Upper lobe of right lung (tissue), 1 donor: ENCODE results near the gene CD27. TPM values are rescaled to one million over a fixed set of nuclear protein-coding genes. Genes with fewer than 3 reads are reported as not detected.

Experiments used
- ATAC-seq: fragments of 200-7000 bp; cut with Tn5 transposase; one replicate; pipeline ENCODE4 v1.9.1; 2020; ENCODE audit warnings: mild to moderate bottlenecking, moderate library complexity
- DNase-seq: peaks from one replicate; pipeline ENCODE4 v3.0.0-alpha.2; 2020
- H3K27ac ChIP-seq: fragments of 200-600 bp; one replicate; pipeline ENCODE4 v1.8.0; 2022
- H3K27me3 ChIP-seq: fragments of 200-600 bp; one replicate; pipeline ENCODE4 v1.8.0; 2022; ENCODE audit warnings: mild to moderate bottlenecking
- H3K36me3 ChIP-seq: fragments of 200-600 bp; one replicate; pipeline ENCODE4 v1.8.0; 2022
- H3K4me1 ChIP-seq: fragments of 200-600 bp; one replicate; pipeline ENCODE4 v1.8.0; 2022
- H3K4me3 ChIP-seq: fragments of 200-600 bp; one replicate; pipeline ENCODE4 v1.8.0; 2022; ENCODE audit warnings: mild to moderate bottlenecking
- H3K9me3 ChIP-seq: fragments of 200-600 bp; one replicate; pipeline ENCODE4 v1.8.0; 2022
- intact Hi-C: fragments of 100-400 bp; cut with DNase I; formaldehyde crosslinking; loops from one replicate; pipeline ENCODE4 v1.11.0; 2022
- total RNA-seq: library from RNA; stranded (reverse); fragmentation: NEBNext Ultra II Directional; extraction: Animal tissue kit (Norgen Biotek cat#: 25700); gene quantifications from one replicate; pipeline ENCODE4 v1.2.1, GENCODE V29; 2021
- TF ChIP-seq, protein P1 (sequence below): fragments of 200-600 bp; IDR thresholded peaks from one replicate; pipeline ENCODE4 v1.8.0; 2022; ENCODE audit warnings: antibody characterized with exemption
- donor health status: DM: no; HTN: yes; CAD: no; lungs with severe emphysema.

The CD27 gene
- total RNA-seq, 1 donor from 2014 or later: 1.5 TPM

DNA sequence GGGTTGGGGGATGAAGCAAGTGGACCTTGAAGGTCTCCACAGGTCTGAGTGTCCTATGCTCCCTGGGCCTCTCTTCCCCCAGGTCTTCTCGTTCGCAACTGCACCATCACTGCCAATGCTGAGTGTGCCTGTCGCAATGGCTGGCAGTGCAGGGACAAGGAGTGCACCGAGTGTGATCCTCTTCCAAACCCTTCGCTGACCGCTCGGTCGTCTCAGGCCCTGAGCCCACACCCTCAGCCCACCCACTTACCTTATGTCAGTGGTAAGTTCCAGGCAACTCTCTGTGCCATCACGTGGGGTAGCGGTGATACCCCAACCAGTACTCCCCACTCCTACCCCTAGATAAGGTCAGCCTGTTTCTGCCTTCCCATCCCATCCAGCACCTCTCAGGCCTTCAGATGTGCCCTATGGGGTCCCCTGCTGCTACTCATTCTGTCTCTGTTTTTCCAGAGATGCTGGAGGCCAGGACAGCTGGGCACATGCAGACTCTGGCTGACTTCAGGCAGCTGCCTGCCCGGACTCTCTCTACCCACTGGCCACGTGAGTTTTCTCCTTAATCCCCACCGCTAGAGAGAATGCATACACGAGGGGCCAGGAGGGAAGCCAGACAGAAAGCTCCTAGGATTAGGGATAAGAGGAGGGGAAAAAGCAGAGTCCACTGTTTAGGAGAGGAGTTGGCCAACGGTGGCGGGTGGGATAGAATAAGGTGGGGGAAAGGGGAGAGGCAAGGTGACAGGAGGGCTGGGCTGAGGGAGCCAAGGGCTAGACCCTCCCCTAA lies 5.5 kb downstream of the CD27 start:
- H3K27me3 ChIP-seq: no peaks in the 10 kb centered on the region
- TF ChIP-seq, protein P1, sequence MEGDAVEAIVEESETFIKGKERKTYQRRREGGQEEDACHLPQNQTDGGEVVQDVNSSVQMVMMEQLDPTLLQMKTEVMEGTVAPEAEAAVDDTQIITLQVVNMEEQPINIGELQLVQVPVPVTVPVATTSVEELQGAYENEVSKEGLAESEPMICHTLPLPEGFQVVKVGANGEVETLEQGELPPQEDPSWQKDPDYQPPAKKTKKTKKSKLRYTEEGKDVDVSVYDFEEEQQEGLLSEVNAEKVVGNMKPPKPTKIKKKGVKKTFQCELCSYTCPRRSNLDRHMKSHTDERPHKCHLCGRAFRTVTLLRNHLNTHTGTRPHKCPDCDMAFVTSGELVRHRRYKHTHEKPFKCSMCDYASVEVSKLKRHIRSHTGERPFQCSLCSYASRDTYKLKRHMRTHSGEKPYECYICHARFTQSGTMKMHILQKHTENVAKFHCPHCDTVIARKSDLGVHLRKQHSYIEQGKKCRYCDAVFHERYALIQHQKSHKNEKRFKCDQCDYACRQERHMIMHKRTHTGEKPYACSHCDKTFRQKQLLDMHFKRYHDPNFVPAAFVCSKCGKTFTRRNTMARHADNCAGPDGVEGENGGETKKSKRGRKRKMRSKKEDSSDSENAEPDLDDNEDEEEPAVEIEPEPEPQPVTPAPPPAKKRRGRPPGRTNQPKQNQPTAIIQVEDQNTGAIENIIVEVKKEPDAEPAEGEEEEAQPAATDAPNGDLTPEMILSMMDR: no peak
- peak overlapping the region; percentile 98 for H3K27ac ChIP-seq
- peak overlapping the region; percentile 76 for H3K4me3 ChIP-seq
- DNase-seq: peak; percentile 39
- ATAC-seq: no peak
- intact Hi-C loops: no loop called here
- H3K36me3 ChIP-seq: peaks cover 15% of the 10 kb centered on the region
- H3K4me1 ChIP-seq: peaks cover 21% of the 10 kb centered on the region
- H3K9me3 ChIP-seq: no peaks in the 10 kb centered on the region

DNA sequence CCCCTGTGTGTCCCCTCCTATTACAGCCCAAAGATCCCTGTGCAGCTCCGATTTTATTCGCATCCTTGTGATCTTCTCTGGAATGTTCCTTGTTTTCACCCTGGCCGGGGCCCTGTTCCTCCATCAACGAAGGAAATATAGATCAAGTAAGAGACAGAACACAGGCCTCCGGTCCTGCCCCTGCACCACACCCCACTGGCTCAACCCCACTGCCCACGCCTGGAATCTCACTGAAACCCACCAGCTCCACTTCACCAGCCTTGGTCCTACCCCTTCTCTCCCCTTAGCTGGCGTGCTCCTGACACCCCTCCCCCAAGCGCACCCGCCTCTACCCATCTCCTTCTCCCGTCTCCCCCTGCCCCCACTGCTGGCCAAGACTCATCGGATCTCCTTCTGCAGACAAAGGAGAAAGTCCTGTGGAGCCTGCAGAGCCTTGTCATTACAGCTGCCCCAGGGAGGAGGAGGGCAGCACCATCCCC lies 6.2 kb downstream of the CD27 start:
- Histone ChIP-seq H3K9me3 (no peaks in the 10 kb centered on the region), H3K27me3 (no peaks in the 10 kb centered on the region), H3K36me3 (peaks cover 19% of the 10 kb centered on the region), H3K27ac (peak overlapping the region; percentile 98), H3K4me3 (peak overlapping the region; percentile 76), H3K4me1 (peaks cover 21% of the 10 kb centered on the region)
- DNase-seq (no peak), ATAC-seq (no peak)
- TF ChIP-seq, protein P1: no peak
- intact Hi-C loops: no loop called here

DNA sequence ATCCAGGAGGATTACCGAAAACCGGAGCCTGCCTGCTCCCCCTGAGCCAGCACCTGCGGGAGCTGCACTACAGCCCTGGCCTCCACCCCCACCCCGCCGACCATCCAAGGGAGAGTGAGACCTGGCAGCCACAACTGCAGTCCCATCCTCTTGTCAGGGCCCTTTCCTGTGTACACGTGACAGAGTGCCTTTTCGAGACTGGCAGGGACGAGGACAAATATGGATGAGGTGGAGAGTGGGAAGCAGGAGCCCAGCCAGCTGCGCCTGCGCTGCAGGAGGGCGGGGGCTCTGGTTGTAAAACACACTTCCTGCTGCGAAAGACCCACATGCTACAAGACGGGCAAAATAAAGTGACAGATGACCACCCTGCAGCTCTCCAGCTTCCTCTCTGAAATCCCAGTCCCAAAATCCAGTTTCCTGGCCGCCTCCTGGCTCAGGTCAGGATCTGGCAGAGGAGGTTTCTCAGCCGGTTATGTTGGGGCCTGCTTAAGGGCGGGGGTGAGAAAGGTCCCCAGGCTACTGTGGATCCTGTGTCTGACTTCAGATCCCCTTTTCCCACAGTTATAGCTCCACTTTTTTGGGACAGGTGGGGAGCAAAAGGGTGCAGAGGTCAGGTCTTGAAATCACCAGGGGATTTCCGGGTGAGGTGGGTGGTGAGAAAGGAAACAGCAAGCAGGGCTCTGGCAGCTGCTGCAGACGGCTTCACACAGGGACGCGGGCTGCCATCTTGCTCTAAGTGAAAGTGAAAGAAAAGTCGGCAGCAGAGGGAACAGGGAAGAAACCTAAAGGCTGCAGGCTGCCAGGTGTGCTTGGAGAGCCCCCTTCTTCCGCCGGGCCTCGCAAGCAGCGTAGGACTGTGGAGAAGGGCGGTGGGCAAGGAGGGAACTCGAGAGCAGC lies 6.8 kb downstream of the CD27 start, which contains the start of gene TAPBPL:
Gene TAPBPL (plus strand): TSS at position 695 of the 897 bp plus-strand sequence. CDS start 207 bp downstream, outside the sequence.
- TF ChIP-seq, protein P1: no peak
- DNase-seq (peak; percentile 91), ATAC-seq (peak; percentile 93)
- intact Hi-C loops: no loop called here
- peaks cover 25% of the 10 kb centered on the region for H3K36me3 ChIP-seq
- no peaks in the 10 kb centered on the region for H3K27me3 ChIP-seq
- H3K4me1 ChIP-seq: peaks cover 21% of the 10 kb centered on the region
- H3K9me3 ChIP-seq: no peaks in the 10 kb centered on the region
- peak within 1 kb of the TSS; percentile 98 for H3K27ac ChIP-seq
- peak within 1 kb of the TSS; percentile 76 for H3K4me3 ChIP-seq

DNA sequence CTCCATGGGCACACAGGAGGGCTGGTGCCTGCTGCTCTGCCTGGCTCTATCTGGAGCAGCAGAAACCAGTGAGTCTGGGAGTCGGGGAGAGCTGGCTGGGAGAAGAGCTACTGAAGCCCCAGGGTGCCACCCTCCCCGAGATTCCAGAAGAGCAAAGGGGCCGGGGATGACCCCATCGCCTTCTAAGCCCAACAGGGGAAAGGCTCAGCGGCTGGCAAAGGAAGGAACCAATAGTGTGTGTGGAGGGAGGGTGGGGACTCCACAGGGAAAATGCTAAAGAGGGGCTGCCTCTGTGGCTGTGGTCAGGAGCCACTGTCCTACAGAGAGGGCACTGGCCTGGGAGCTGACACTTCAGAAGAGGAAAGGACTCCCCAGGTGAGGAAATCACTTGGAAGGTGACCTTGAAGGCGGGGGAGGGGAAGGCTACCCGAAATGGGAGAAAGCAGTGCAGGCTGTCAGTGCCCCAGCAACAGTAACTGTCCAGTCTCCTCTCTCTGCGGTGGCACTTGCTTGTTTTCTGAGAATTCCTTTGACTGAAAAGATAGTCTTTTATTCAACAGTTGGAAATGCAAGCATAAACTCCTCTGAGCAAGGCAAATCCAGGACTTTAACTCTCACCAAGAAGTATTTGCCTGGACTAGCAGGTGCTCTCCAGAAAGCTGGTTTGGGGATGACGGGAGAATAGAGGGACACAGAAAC lies 7.6 kb downstream of the CD27 start:
- TF ChIP-seq, protein P1: no peak
- peak; percentile 30 for ATAC-seq
- Histone ChIP-seq H3K27me3 (no peaks in the 10 kb centered on the region), H3K4me1 (peaks cover 21% of the 10 kb centered on the region), H3K27ac (peak overlapping the region; percentile 98), H3K36me3 (peaks cover 33% of the 10 kb centered on the region), H3K4me3 (peak overlapping the region; percentile 76), H3K9me3 (no peaks in the 10 kb centered on the region)
- intact Hi-C loops: no loop called here
- DNase-seq: no peak

DNA sequence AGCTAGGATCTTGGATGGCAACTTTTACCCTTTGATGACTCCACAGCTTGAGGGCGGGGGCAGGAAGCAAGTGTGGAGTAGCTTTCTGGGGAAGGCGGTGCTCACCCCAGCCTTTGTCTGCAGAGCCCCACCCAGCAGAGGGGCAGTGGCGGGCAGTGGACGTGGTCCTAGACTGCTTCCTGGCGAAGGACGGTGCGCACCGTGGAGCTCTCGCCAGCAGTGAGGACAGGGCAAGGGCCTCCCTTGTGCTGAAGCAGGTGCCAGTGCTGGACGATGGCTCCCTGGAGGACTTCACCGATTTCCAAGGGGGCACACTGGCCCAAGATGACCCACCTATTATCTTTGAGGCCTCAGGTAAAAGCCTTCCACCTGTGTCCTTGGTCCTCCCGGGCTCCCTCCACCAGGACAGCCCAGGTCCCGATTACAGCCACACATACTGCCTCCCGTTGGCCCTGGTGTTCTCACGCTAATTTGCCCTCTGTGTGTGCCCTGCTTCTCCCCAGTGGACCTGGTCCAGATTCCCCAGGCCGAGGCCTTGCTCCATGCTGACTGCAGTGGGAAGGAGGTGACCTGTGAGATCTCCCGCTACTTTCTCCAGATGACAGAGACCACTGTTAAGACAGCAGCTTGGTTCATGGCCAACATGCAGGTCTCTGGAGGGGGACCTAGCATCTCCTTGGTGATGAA lies 8.3 kb downstream of the CD27 start:
- peak overlapping the region; percentile 76 for H3K4me3 ChIP-seq
- H3K9me3 ChIP-seq: no peaks in the 10 kb centered on the region

More for the DNA sequence above, 8.3 kb downstream of the CD27 start:
- H3K27me3 ChIP-seq: no peaks in the 10 kb centered on the region
- intact Hi-C loops: no loop called here
- TF ChIP-seq, protein P1: no peak
- peaks cover 40% of the 10 kb centered on the region for H3K36me3 ChIP-seq
- ATAC-seq (peak; percentile 37), DNase-seq (peak; percentile 70)
- peak overlapping the region; percentile 98 for H3K27ac ChIP-seq
- H3K4me1 ChIP-seq: peaks cover 21% of the 10 kb centered on the region
